Limb (tissue), 2 donors: ENCODE data around the gene TPM2.

Experiments used
- DNase-seq, 2 donors: peaks; one replicate each; pipeline ENCODE4 v3.0.0-alpha.2; 2016; ENCODE audit errors: extremely low spot score in 2 of 2

The TPM2 gene

DNA sequence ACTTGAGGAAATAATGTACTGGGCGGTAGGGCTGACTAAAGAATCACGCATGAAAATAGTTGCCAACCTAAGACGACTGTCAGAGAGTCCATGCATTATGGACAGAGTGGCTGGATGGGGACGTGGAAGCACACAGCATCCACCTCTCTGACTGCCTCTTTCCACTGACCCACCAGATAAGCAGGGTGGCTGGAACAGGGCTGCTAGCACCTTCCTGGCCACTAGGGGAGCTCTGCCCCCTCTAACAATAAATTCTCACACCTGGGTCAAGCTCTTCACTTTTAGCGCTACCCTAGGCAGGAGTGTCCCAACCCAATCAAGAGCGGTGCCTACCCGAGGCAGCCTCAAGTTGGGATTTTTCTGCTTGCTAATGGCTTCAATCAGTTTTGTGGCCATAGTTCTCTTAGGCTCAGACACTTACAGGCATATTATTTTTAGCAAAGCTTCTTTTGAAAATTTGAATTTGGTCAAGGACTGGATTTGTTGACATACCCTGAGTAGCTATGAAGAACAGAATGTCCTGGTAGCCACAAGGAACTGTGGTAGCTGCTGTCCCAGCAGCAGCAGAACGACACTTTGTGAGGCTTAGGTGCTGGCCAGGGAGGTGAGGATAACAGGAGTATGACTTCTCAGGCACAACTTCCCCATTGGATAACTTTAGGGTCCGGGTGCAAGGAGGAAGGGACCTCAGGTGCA, 6.9 kb upstream of the TPM2 start:
- DNase-seq: peak; percentile 45 to 58

DNA sequence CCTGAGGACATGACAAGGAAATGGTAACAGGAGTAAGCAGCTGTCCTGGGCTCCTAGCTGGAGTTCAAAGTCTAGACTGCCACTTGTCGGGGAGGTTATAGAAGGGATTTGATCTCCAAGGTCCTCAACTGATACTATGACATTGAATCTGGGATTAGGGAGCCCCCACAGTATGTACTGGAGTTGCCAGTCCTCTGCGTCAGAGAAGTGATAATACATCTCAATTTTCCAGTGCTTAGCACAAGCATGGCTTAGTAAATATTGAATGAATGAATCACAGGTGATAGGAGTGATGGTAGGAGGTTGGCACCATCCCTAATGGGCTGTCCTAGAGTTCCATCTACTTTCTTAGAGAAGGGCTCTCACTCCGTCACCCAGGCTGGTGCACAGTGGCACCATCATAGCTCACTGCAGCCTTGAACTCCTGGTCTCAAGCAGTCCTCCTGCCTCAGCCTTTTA, 6.2 kb upstream of the TPM2 start:
- DNase-seq: no peak

DNA sequence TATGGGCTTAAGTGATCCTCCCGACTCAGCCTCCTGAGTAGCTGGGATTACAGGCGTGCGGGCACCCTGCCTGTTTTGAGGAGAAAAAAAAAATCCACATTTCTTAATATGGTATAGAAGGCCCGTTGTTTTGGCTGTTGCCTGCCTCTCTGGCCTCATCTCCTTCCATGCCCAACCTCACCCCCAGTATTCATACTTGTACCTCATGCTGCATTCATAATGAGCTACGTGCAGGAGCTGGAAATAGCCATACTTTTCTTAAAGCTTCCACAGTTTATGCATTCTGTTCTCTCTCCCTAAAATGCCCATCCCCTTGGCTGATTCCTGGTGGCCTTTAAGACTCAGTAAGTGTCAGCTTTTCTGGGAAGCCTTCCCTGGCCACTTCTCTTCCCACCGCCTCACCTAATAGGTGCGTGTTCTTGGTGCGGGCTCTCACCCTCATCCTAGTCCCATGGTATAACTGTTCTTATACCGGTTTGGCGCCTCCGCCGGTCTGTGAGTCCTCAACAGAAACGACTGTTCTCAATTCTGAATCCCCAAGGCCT, 2.1 kb upstream of the TPM2 start:
- no peak for DNase-seq

DNA sequence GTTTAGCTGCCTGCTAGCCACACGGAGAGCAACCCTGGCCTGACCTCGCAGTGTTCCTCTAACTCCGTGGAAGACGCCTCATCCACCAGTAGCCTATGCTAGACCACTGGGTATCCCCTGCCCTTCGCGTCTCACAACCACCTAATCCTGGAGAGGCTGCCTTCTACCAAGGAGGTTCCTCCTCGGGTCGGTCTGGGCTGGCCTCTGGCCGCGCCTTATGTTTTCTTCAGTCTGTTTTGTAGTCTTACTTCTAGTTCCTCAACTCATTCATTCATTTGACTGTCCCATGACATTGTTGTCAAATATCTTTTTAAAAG, 1.6 kb upstream of the TPM2 start:
- DNase-seq: no peak

DNA sequence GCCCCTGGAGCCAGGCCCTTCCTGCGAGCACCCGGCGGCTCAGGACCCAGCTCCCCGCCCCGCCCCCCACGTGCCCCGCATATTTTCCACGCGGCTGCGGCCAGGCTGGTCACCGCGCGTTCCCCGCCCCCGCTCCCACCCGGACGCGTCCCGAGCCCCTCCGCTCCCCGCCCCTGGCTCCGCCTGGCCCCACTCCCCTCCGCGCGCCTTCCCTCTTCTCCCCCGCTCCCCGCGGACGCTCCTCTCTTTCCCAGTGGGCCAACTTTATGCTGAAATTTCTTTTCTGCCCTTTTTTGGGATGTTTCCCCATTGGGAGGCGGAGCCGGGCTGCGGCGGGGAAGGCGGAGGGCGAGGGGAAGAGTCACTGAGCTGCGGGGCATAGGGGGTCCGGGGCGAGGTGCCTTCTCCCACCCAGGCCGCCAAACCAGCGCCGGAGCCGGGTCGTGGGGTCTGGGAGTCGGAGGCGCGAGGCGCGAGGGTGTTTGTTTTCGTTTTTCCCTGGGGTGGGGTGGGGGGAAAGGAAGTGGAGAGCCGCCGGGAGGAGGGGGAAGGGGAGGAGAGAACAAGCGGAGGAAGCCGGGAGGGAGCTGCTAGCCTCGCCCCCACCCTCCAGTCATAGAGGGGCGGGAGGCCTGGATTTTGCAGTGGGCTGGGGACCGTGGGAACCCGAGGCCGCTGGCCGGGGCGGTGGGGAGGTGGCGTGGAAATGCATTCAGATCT, 1.0 kb upstream of the TPM2 start:
- peak; percentile 84 to 85 for DNase-seq

DNA sequence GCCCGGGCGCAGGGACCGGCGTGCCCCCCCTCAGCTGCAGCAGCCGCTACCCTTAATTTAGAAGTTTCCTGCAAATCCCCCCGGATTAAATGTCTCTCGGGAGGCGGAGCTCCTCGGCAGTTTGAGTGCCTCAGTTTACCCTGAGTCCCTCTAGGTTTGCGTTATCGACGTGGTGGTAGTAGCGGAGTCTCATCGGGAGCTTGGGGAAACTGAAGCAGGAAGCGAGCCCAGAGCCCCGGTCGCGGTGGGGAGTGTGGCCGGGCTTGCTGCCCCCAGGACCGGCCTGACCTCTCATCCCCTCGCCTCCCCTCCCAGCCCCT, 529 bp upstream of the TPM2 start:
- no peak for DNase-seq

DNA sequence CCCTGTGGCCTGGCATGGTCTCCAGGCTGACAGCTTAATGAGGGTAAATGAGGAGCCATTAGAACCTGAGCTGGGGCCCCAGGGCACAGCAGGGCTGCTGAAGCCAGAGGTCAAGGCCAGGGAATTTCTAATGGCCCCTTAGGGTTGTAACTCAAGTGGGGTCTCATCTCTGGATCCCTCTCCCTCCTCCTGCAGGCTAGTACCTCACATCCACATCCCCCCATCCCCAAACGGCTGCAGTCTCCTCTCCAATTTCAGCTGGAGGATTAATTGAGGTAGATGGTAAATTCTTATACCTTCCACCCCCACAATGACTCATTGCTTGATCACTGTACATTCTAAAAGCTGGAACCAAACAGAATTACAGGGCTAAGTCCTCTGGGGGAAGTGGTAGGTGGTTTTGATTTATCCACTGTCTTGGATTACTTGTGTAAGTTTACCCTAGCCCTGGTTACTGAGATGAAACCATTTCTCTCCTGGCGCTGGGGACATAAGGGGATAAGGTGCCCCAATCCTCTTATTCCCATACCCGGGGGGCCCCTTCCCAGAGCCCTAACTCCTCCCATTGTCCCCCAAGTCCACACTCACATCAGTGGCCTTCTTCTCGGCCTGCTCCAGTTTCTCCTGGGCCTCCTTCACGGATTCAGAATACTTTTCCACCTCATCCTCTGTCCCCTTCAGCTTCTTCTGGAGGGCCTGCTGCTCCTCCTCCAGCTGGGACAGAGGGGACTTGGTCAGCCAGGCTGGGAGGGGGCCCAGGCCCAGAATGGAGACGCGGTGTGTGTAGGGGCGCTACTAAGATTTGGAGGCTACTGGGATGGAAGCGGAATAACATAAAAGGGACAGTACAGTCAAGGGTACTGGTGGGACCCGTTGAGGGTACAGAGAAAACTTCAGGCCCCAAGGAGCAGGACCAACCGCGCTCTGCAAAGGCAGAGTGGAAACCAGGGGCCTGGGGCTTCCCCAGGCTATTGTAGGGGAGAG, 875 bp downstream of the TPM2 start:
- DNase-seq: no peak

DNA sequence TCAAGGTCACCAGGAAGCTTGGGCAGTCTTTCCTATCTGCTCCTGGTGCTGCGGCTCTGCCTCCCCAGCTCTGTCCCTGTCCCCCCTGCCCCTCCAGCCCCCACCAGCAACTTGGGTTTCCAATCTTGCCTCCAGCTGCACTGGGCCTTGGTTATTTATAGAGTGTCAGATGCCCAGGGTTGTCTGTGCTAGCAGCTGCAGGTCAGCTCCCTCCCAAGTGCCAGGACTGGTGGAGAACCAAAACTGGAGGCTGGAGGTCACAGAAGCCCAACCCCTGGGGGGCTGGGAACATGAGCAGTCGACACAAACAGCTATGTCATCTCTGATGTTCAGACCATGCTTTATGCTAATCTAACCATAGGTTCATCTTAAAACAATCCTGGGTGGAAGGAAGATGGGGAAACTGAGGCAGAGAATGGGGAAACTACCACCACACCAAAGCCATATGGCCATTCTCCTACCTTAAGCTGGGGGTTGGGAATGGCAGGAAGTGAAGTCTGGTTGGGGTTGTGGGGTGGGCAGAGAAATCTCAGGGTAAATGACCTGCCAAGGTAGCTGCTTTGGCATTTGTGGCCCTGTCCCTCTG, 1.7 kb downstream of the TPM2 start:
- DNase-seq: no peak

DNA sequence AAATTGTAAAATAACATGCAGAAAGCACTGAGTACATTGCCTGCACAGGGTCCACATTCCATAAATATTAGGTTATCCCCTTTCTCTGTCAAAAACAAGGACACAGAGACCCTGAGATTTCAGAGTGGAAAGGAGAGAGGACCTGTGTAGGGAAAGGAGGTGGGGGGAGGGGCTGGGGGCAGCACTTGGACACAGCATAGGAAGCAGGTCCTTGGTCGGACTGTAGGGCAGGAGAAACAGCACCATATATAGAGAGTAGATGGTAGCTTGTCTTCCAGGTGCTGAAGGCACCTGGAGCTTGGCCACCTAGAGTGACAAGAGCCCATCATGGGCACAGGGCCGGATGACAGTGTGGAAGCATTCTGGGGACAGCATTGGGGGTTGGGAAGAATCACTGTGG, 2.4 kb downstream of the TPM2 start:
- no peak for DNase-seq

DNA sequence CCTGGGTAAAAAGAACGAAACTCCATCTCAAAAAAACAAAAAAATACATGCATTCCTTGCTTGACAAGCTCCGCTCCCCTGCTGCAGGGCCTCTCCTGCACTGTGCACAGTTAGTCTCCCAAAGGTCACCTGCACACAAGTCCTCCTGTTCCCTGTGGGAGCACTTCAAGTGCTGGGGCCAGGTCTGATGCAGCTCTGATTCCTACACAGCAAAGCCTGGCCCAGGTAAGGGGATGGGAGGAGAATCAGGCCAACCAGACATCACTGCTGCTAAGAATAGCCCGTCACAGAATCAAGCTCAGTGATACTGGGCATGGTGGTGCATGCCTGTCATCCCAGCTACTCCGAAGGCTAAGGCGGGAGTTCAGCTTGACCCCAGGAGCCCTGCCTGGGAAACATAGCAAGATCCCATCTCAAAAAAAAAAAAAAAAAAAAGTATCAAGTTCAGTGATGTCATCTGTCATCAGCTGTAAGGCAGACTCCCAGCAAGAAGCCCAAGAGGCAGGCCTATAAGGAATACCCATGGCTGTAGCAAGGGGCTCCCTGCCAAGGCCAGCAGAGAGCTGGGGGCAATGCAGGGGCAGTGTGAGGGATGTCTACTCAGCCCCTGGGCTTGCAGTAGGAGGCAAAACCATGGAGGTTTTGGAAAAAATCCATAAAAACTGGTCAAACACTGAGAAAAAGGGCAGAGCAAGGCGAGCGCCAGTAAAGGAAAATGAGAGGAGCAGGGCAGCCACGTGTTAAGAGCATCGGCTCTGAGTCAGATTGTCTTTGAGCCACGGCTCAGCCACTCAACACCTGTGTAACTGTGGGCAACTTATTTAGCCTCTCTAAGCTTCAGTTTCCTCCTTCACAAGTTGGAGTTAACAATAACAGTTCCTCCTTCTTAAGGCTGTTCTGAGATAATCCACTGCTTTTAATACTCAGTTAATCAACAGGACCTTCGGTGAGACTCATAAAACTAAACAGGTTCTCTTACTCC, 3.2 kb downstream of the TPM2 start:
- DNase-seq: no peak

DNA sequence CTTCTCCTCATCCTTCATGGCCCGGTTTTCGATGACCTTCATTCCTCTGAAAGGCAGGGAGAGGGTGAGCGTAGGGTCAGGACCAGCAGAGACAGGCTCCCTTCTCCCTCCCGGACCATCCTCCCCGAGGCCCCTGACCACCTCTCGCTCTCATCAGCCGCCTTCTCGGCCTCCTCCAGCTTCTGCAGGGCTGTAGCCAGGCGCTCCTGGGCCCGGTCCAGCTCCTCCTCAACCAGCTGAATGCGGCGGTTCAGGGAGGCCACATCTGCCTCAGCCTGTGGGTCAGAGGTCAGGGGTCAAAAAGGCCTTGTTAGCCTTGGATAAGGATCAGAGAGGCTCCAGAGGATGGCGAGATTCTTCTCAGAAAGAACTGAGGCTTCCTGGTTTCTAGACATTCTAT, 4.2 kb downstream of the TPM2 start:
- DNase-seq: no peak

DNA sequence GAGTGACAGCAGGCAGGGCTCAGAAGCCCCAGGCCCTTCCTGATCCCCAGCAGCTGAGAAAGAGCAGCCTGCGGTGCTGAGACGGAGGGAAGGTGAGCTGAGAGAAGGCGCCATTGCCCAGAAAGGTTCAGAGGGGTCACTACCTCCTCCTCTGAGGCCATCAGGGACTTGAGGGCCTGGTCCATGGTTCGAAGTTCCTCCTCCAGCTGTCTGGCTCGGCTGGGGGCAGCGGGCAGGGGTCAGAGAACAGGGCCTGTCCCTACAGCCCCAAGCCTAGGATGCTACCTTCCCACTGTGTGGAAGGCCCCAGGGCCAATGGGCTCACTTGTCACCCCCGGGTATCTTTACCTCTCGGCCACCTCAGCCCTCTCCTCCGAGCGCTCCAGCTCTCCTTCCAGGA, 4.8 kb downstream of the TPM2 start:
- DNase-seq: no peak

DNA sequence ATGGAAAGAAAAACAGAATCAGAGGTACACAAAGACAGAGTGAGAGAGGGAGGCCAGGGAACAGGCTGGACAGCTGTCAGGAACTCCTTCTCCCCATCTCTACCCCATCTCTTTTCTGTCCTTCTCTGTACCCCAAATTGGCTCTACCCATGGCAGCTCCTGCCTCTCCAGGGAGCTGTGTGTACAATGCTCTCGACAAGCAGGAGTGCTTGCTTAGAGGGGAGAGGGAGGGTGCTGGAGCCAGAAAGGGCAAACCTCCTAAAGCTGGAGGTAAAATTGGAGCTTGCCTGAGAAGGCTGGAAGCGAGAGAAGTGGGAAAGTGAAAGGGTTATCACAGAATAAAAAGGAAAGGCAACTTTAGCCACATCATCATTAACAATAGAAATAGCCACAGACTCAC, 6.4 kb downstream of the TPM2 start:
- DNase-seq: no peak

DNA sequence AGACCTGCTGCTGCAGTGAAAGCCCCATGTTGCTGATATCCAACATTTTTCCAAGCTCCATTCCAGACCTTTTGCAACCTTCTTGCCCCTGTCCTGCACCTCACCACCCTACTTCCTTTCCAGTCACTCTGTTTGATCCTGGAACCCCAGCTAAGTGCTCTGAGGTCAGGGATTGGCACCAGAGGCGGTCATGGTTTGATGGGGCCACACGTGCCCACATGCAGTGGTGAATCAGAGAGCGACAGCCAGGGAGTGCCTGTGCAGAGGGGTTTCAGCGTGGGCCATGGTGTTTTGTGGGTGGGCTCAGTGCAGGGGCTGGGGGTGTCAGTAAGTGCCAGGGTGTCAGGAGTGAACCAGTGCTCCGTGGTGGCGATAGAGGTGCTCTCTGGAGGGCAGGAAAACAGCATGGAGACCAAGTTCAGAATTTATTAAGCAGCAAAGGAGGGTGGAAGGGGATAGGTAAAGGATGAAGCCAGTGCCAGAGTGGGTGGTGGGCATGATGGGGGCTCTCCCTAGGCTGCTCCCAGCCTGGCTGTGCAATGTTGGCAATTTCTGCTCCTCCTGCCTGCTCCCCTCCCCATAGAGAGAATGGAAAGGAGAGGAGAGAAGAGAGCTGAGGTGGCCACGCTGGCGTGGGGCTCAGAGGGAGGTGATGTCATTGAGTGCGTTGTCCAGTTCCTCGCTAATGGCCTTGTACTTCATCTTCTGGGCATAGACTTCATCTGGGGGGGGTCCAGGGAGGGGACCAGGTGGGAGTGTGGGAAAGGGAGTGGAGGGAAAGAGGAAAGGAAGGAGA, 7.0 kb downstream of the TPM2 start:
- no peak for DNase-seq

DNA sequence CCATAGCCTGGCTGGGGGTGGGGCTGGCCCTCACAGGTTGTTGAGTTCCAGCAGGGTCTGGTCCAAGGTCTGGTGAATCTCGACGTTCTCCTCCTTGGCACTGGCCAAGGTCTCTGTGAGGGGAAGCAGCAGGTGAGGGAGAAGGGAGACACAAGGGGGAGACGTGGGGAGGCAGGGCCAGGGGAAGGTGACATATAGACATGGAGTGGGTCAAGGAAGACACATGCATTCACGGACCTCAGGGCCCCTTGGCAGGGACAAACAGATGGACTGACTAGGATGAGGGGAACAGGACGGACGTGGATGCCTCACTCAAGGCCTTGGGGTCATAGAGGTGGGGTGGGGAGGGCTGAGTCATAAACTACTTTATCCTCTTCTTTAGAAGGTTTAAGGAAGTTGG, 7.7 kb downstream of the TPM2 start:
- DNase-seq: no peak

DNA sequence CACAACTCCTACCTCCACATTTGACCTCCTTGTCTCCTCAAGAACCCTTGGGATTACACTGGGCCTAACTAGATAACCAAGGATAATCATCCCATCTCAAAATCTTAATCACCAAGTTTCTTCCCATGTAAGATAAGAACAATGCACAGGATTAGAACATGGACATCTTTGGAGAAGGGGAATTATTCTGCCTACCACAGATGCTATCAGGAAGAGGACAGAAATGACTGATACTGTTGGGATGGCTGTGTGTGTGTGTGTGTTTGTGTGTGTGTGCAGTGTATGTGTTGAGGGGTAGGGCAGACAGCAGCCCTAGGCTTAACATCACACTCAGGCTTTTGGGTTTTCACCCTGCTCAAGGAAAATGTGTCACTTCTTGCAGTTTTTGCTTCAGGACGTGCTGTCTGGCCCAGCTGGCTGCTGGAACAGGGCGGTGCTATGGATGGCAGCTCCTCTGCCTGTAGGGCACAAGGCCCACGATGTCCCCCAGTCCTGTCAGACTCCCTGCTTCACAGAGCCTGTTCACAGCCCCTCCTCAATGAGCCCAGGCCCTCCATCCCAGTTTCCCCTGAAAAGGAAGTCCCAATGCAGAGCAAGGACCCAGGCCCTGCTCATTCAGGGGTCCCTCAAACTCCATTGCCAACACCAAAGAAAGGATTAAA, 8.3 kb downstream of the TPM2 start:
- DNase-seq: no peak

DNA sequence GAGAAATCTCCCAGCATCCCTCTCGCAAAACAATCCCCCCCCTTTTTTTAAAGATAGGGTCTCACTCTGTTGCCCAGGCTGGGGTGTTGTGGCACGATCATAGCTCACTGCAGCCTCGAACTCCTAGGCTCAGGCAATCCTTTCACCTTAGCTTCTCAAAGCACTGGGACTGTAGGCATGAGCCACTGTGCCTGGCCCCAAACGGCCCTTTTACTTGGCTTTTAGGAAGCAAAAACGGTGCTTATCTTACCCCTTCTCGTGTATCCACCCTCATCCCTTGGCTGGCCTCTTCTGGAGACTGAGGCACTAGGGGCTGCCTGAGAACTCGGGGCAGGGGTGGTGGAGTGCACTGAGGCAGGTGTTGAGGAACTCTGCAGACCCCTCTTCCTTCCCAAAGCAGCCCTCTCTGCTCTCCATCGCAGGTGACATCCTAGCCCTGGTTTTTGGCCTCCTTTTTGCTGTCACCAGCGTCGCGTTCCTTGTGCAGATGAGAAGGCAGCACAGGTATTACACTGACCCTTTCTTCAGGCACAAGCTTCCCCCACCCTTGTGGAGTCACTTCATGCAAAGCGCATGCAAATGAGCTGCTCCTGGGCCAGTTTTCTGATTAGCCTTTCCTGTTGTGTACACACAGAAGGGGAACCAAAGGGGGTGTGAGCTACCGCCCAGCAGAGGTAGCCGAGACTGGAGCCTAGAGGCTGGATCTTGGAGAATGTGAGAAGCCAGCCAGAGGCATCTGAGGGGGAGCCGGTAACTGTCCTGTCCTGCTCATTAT, 9.2 kb downstream of the TPM2 start:
- no peak for DNase-seq

DNA sequence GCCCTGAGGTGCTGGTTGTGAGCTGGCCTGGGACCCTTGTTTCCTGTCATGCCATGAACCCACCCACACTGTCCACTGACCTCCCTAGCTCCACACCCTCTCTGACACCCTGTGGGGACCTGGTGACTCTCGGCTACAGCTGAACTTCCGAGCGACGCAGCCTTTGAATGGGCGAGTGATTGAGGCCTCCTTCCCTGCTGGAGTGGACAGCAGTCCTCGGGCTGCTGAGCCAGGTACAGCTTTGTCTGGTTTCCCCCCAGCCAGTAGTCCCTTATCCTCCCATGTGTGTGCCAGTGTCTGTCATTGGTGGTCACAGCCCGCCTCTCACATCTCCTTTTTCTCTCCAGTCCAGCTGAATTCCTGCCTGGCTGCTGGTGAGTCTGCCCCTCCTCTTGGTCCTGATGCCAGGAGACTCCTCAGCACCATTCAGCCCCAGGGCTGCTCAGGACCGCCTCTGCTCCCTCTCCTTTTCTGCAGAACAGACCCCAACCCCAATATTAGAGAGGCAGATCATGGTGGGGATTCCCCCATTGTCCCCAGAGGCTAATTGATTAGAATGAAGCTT, 9.9 kb downstream of the TPM2 start:
- no peak for DNase-seq
